H1 (cell line): Measurements from ENCODE around the gene CDC42SE2. TPM values are rescaled to one million over a fixed set of nuclear protein-coding genes. Genes with fewer than 3 reads are reported as not detected.

Source experiments
- CTCF ChIA-PET: fragments of 300-600 bp; sonication (Branson Sonifier 250); formaldehyde crosslinking; loops from one replicate; lab custom pipeline; 2021; ENCODE audit not compliant: partially characterized antibody; lab: Charles Lee
- POLR2A ChIA-PET: fragments of 300-600 bp; sonication (Branson Sonifier 250); formaldehyde crosslinking; loops from one replicate; lab custom pipeline; 2021; ENCODE audit warnings: inconsistent platforms; ENCODE audit not compliant: partially characterized antibody; lab: Charles Lee
- DNase-seq, 2 experiments: peaks; one replicate each; pipeline versions ENCODE4 v3.0.0 to v3.0.0-alpha.2; 2010 to 2022; ENCODE audit warnings: low spot score in 2 of 2, low read depth in 1 of 2, mixed read lengths in 1 of 2
- FAIRE-seq: peaks from 2 replicates; lab custom pipeline; 2011; peaks lifted over from hg19 to GRCh38; lab: Jason Lieb, UNC
- H2AFZ ChIP-seq: 2 replicates; pipeline ENCODE4 v1.8.1; 2012; ENCODE audit warnings: low read length, inconsistent platforms
- H2AK5ac ChIP-seq: 2 replicates; pipeline ENCODE4 v1.6.1; 2013; ENCODE audit warnings: low read depth, low read length
- H2BK120ac ChIP-seq: replicated peaks from 2 replicates; pipeline ENCODE3; 2013; ENCODE audit warnings: low read depth, low read length, inconsistent platforms
- H2BK12ac ChIP-seq: 2 replicates; pipeline ENCODE4 v1.6.1; 2013; ENCODE audit warnings: low read depth, low read length
- H2BK15ac ChIP-seq: 2 replicates; pipeline ENCODE4 v1.6.1; 2013; ENCODE audit warnings: low read length
- H2BK20ac ChIP-seq: 2 replicates; pipeline ENCODE4 v1.6.1; 2013; ENCODE audit warnings: low read length
- H2BK5ac ChIP-seq: 2 replicates; pipeline ENCODE4 v1.6.1; 2013; ENCODE audit warnings: low read depth, low read length
- H3K14ac ChIP-seq: 2 replicates; pipeline ENCODE4 v1.6.1; 2013; ENCODE audit warnings: inconsistent platforms; ENCODE audit not compliant: insufficient read length
- H3K18ac ChIP-seq: 2 replicates; pipeline ENCODE4 v1.6.1; 2013; ENCODE audit warnings: low read length; ENCODE audit errors: extremely low read depth
- H3K23ac ChIP-seq: 2 replicates; pipeline ENCODE4 v1.6.1; 2013; ENCODE audit warnings: inconsistent platforms; ENCODE audit not compliant: insufficient read length
- H3K23me2 ChIP-seq: 2 replicates; pipeline ENCODE4 v1.6.1; 2013; ENCODE audit warnings: low read depth, low read length
- H3K27ac ChIP-seq: 2 replicates; pipeline ENCODE4 v1.6.1; 2011; ENCODE audit warnings: low read depth, low read length, inconsistent platforms
- H3K27me3 ChIP-seq, 4 experiments: replicated peaks in 1 of 4; 1 replicate in 1 of 4; 2 replicates in 3 of 4; pipeline versions ENCODE4 v1.6.1 to v1.8.1; 2011 to 2013; ENCODE audit warnings: low read length in 3 of 4, mild to moderate bottlenecking in 3 of 4, inconsistent platforms in 2 of 4, mixed read lengths in 2 of 4, moderate library complexity in 1 of 4; ENCODE audit not compliant: control insufficient read depth in 3 of 4, insufficient read depth in 3 of 4; ENCODE audit errors: extremely low read depth in 1 of 4
- H3K36me3 ChIP-seq, 4 experiments: 2 replicates each; pipeline versions ENCODE4 v1.6.1 to v1.8.1; 2011 to 2013; ENCODE audit warnings: mild to moderate bottlenecking in 4 of 4, low read length in 3 of 4, moderate library complexity in 2 of 4, control low read depth in 1 of 4, inconsistent platforms in 1 of 4; ENCODE audit not compliant: insufficient read depth in 4 of 4, control insufficient read depth in 2 of 4
- H3K4ac ChIP-seq: replicated peaks from 2 replicates; pipeline ENCODE3; 2013; ENCODE audit warnings: low read length, low read depth, mixed read lengths, inconsistent platforms; ENCODE audit not compliant: insufficient read length
- H3K4me1 ChIP-seq, 4 experiments: replicated peaks in 1 of 4; 1 replicate in 1 of 4; 2 replicates in 3 of 4; pipeline versions ENCODE4 v1.6.1 to v1.8.1; 2011 to 2013; ENCODE audit warnings: low read length in 3 of 4, inconsistent platforms in 2 of 4, mixed read lengths in 1 of 4; ENCODE audit not compliant: insufficient read depth in 4 of 4, control insufficient read depth in 3 of 4
- H3K4me2 ChIP-seq, 2 experiments: 2 replicates each; pipeline versions ENCODE4 v1.6.1 to v1.8.1; 2011 to 2013; ENCODE audit warnings: low read depth in 2 of 2, low read length in 2 of 2, control low read depth in 1 of 2, inconsistent platforms in 1 of 2, mild to moderate bottlenecking in 1 of 2; ENCODE audit not compliant: insufficient read depth in 1 of 2
- H3K4me3 ChIP-seq, 4 experiments: fragments of 200-600, 300-600 bp in 1 of 4; sonication (generic), shearing (Covaris generic), sonication (Bioruptor Twin) in 1 of 4; 2 replicates each; pipeline versions ENCODE4 v1.5.1 to v1.8.1; 2011 to 2016; ENCODE audit warnings: low read length in 4 of 4, low read depth in 3 of 4, control low read depth in 2 of 4, inconsistent platforms in 2 of 4, mild to moderate bottlenecking in 2 of 4, mixed read lengths in 1 of 4, moderate library complexity in 1 of 4; ENCODE audit not compliant: insufficient read depth in 2 of 4; ENCODE audit errors: extremely low read depth in 1 of 4
- H3K56ac ChIP-seq: replicated peaks from 2 replicates; pipeline ENCODE3; 2013; ENCODE audit warnings: low read depth, mild to moderate bottlenecking, mixed read lengths, low read length, inconsistent platforms; ENCODE audit not compliant: insufficient read length
- H3K79me1 ChIP-seq: 2 replicates; pipeline ENCODE4 v1.6.1; 2013; ENCODE audit warnings: low read depth, low read length, control low read depth
- H3K79me2 ChIP-seq, 2 experiments: 2 replicates each; pipeline versions ENCODE4 v1.6.1 to v1.8.1; 2012 to 2013; ENCODE audit warnings: low read length in 2 of 2, mild to moderate bottlenecking in 2 of 2, inconsistent platforms in 1 of 2; ENCODE audit not compliant: insufficient read depth in 2 of 2, control insufficient read depth in 1 of 2
- H3K9ac ChIP-seq, 4 experiments: replicated peaks in 1 of 4; 1 replicate in 1 of 4; 2 replicates in 3 of 4; pipeline versions ENCODE4 v1.6.1 to v1.8.1; 2011 to 2013; ENCODE audit warnings: low read depth in 3 of 4, low read length in 3 of 4, control low read depth in 2 of 4, mild to moderate bottlenecking in 2 of 4, moderate library complexity in 2 of 4, inconsistent platforms in 1 of 4; ENCODE audit errors: extremely low read depth in 1 of 4
- H3K9me3 ChIP-seq, 2 experiments: 2 replicates each; pipeline versions ENCODE4 v1.6.1 to v1.8.1; 2012 to 2013; ENCODE audit warnings: mild to moderate bottlenecking in 2 of 2, moderate library complexity in 2 of 2, control low read depth in 1 of 2, inconsistent platforms in 1 of 2, low read depth in 1 of 2, low read length in 1 of 2, mixed read lengths in 1 of 2; ENCODE audit not compliant: insufficient read depth in 2 of 2
- H4K20me1 ChIP-seq, 2 experiments: replicated peaks in 1 of 2; 2 replicates each; pipeline versions ENCODE3 to v1.8.1; 2011 to 2013; ENCODE audit warnings: inconsistent platforms in 2 of 2, low read length in 2 of 2, mild to moderate bottlenecking in 1 of 2; ENCODE audit not compliant: insufficient read depth in 2 of 2, control insufficient read depth in 1 of 2
- H4K5ac ChIP-seq: 2 replicates; pipeline ENCODE4 v1.6.1; 2013; ENCODE audit warnings: low read length, low read depth, mixed read lengths, inconsistent platforms; ENCODE audit not compliant: insufficient read length
- H4K8ac ChIP-seq: 2 replicates; pipeline ENCODE4 v1.8.0; 2013; ENCODE audit warnings: mild to moderate bottlenecking, moderate library complexity, low read length, inconsistent platforms; ENCODE audit not compliant: insufficient read depth; ENCODE audit errors: extremely low read depth
- H4K91ac ChIP-seq: replicated peaks from 2 replicates; pipeline ENCODE3; 2013; ENCODE audit warnings: low read length, mixed read lengths, inconsistent platforms; ENCODE audit not compliant: insufficient read length
- BRCA1 ChIP-seq: IDR thresholded peaks from 2 replicates; pipeline ENCODE4 v1.6.1; 2012; ENCODE audit warnings: low read depth, low read length, improper control_type of control experiment
- CBX5 ChIP-seq: fragments of 300-800, 300-1000 bp; sonication (generic); IDR thresholded peaks from 2 replicates; pipeline ENCODE4 v1.7.1; 2016; ENCODE audit warnings: antibody characterized with exemption, low read length, low read depth
- CHD2 ChIP-seq: IDR thresholded peaks from 2 replicates; pipeline ENCODE4 v1.6.1; 2012; ENCODE audit warnings: low read length, improper control_type of control experiment
- EGR1 ChIP-seq: IDR thresholded peaks from 2 replicates; pipeline ENCODE4 v1.6.1; 2011; ENCODE audit warnings: low read depth, low read length, borderline replicate concordance
- JUND ChIP-seq: IDR thresholded peaks from 2 replicates; pipeline ENCODE4 v1.6.1; 2011; ENCODE audit warnings: mild to moderate bottlenecking, improper control_type of control experiment, low read length
- KDM1A ChIP-seq: fragments of 200-600, 300-600 bp; sonication (generic); IDR thresholded peaks from 2 replicates; pipeline ENCODE4 v1.7.1; 2016; ENCODE audit warnings: mild to moderate bottlenecking, low read length, borderline replicate concordance
- KDM4A ChIP-seq: IDR thresholded peaks from one replicate; pipeline ENCODE4 v1.7.1; 2012; ENCODE audit warnings: low read depth, mild to moderate bottlenecking, moderate library complexity, low read length, inconsistent platforms; ENCODE audit not compliant: severe bottlenecking
- KDM5A ChIP-seq: fragments of 200-600 bp; IDR thresholded peaks from 2 replicates; pipeline ENCODE4 v1.7.1; 2012; ENCODE audit warnings: mild to moderate bottlenecking, low read length, inconsistent platforms, mixed read lengths
- MAX ChIP-seq: IDR thresholded peaks from 2 replicates; pipeline ENCODE4 v1.6.1; 2012; ENCODE audit warnings: inconsistent platforms
- POLR2A ChIP-seq, 2 experiments: IDR thresholded peaks; 1 replicate in 1 of 2; 2 replicates in 1 of 2; pipeline ENCODE4 v1.6.1; 2011; ENCODE audit warnings: low read depth in 2 of 2, low read length in 2 of 2, mild to moderate bottlenecking in 2 of 2; ENCODE audit errors: control extremely low read depth in 1 of 2
- RXRA ChIP-seq: IDR thresholded peaks from 2 replicates; pipeline ENCODE4 v1.6.1; 2011; ENCODE audit warnings: low read depth, mild to moderate bottlenecking, low read length, moderate library complexity; ENCODE audit not compliant: insufficient read depth
- SIX5 ChIP-seq: IDR thresholded peaks from 2 replicates; pipeline ENCODE4 v1.6.1; 2011; ENCODE audit warnings: mild to moderate bottlenecking, low read depth, low read length
- SP4 ChIP-seq: IDR thresholded peaks from 2 replicates; pipeline ENCODE4 v1.6.1; 2012; ENCODE audit warnings: low read length, inconsistent platforms
- TBP ChIP-seq: IDR thresholded peaks from 2 replicates; pipeline ENCODE4 v1.6.1; 2011; ENCODE audit warnings: low read depth, low read length, improper control_type of control experiment
- YY1 ChIP-seq: IDR thresholded peaks from 2 replicates; pipeline ENCODE4 v1.6.1; 2011; ENCODE audit warnings: low read depth, mild to moderate bottlenecking, low read length
- WGBS, 2 experiments: shearing (Covaris generic) in 1 of 2; methylation state at CpG; one replicate each; pipeline versions ENCODE4 v1.1.6 to v1.1.7; 2013 to 2015; ENCODE audit warnings: low lambda C conversion rate in 2 of 2, mixed read lengths in 2 of 2, inconsistent platforms in 1 of 2, low coverage in 1 of 2, missing lambda C conversion rate in 1 of 2; ENCODE audit not compliant: insufficient replicate concordance in 2 of 2, insufficient coverage in 1 of 2, insufficient read length in 1 of 2; ENCODE audit errors: extremely low coverage in 1 of 2, missing lambda C conversion rate in 1 of 2; 5-methylcytosine and 5-hydroxymethylcytosine counted together
- polyA plus RNA-seq, 7 experiments: library from polyadenylated mRNA; depleted of rRNA in 3 of 7; stranded (reverse) in 5 of 7; unstranded in 2 of 7; fragments of >200 nt in 5 of 7; fragments of 200-250 nt in 2 of 7; gene quantifications; 1 replicate in 5 of 7; 2 replicates in 1 of 7; 4 replicates in 1 of 7; pipeline versions ENCODE4 v1.2.1 to v1.2.3, GENCODE V29; 2011 to 2013; ENCODE audit warnings: missing spikeins in 2 of 7, mixed read lengths in 2 of 7
- total RNA-seq: library from RNA; stranded (reverse); fragmentation: NEBNext Ultra II Directional; extraction: Animal tissue kit (Norgen Biotek cat#: 25700); gene quantifications from 2 replicates; pipeline ENCODE4 v1.2.1, GENCODE V29; 2021

The CDC42SE2 gene
- total and polyA plus RNA-seq, 2 of the 8 experiments (the other 6 are each of a cell fraction or from before 2014, with no cell fraction given) = 16.7 to 30.8 TPM

- H2BK5ac ChIP-seq = no peak overlapping the region
- FAIRE-seq (no peak), DNase-seq (no peak)
- WGBS, 2 experiments = 93% methylated on average over 1 of the region's 1 CpG; no CpG with 5 or more reads in 1 of the 2 experiments
- H3K23ac ChIP-seq = no peak overlapping the region
- H3K27ac ChIP-seq = no peak overlapping the region
- no peak overlapping the region for H2AK5ac ChIP-seq
- no peaks in the 10 kb centered on the region for H3K23me2 ChIP-seq
- H3K79me2 ChIP-seq = peaks cover 0 to 34% of the 10 kb centered on the region in 2 experiments; a peak in 3 of 4 replicates
- H3K4ac ChIP-seq = no peak overlapping the region
- H2BK120ac ChIP-seq = no peak overlapping the region
- no peaks in the 10 kb centered on the region for H3K27me3 ChIP-seq
- H3K9ac ChIP-seq = no peak overlapping the region
- no peak overlapping the region for H3K18ac ChIP-seq
- no peaks in the 10 kb centered on the region for H4K20me1 ChIP-seq
- no peaks in the 10 kb centered on the region for H3K36me3 ChIP-seq
- no peak overlapping the region for H4K91ac ChIP-seq
- H2AFZ ChIP-seq = no peak overlapping the region
- H3K4me3 ChIP-seq = no peak overlapping the region
- H3K56ac ChIP-seq = no peak overlapping the region
- no peaks in the 10 kb centered on the region for H3K4me1 ChIP-seq
- H4K5ac ChIP-seq = no peak overlapping the region
- no peak overlapping the region for H2BK12ac ChIP-seq
- H3K14ac ChIP-seq = no peak overlapping the region
- ChIA-PET POLR2A (interaction anchor here (0.6 to 0.9 kb wide), 2 partner anchors 9 to 16 kb away, joined by 3 read pairs; no protein-coding TSS in a partner anchor), CTCF (interaction anchor here (0.6 to 1.5 kb wide), 5 partner anchors 19 to 128 kb away, joined by 3 to 5 read pairs (median 4); partner anchors contain the start of gene CDC42SE2)
- no peak overlapping the region for H4K8ac ChIP-seq
- H3K79me1 ChIP-seq = peaks cover 3% of the 10 kb centered on the region; the same call in 1 of the 2 replicates
- H3K4me2 ChIP-seq = no peak overlapping the region
- no peak overlapping the region for H2BK20ac ChIP-seq
- H3K9me3 ChIP-seq = no peaks in the 10 kb centered on the region
- no peak overlapping the region for H2BK15ac ChIP-seq
- TF ChIP-seq CHD2 (no peak), CBX5 (no peak), EGR1 (no peak), YY1 (no peak), SP4 (no peak), JUND (no peak), KDM4A (no peak), KDM1A (no peak), BRCA1 (no peak), KDM5A (no peak), MAX (no peak), SIX5 (no peak), RXRA (no peak), POLR2A (IDR thresholded peaks at IDR 0.05; ENCODE audit: control extremely low read depth in 1 of 2, low read depth in 2 of 2, low read length in 2 of 2) (no peak), TBP (no peak)
Measured at GRCh38 chr5:131285703-131286399, 22.0 kb downstream of the CDC42SE2 start.
